ENCODE data around the gene PLEKHN1.
A peak's percentile ranks its signal among the peaks of the same experiment; 100 is the strongest.

PLEKHN1 gene

GRCh38 chr1:962381-963300 lies 3.6 kb upstream of the PLEKHN1 start:
- DNase-seq, result no peak

GRCh38 chr1:963301-963651 lies 3.0 kb upstream of the PLEKHN1 start:
- no peak for DNase-seq

- DNase-seq, result no peak
Observed at GRCh38 chr1:963746-964525, 2.3 kb upstream of the PLEKHN1 start.

- DNase-seq, result no peak
Observed at GRCh38 chr1:964691-965525, 1.4 kb upstream of the PLEKHN1 start.

- no peak for DNase-seq
Observed at GRCh38 chr1:965526-966134, 652 bp upstream of the PLEKHN1 start.

GRCh38 chr1:966704-967300 lies 520 bp downstream of the PLEKHN1 start:
- DNase-seq, result peak; percentile 36

GRCh38 chr1:967466-968343 lies 1.4 kb downstream of the PLEKHN1 start:
- no peak for DNase-seq

- no peak for DNase-seq
Observed at GRCh38 chr1:969260-969855, 3.1 kb downstream of the PLEKHN1 start.

GRCh38 chr1:970242-970972 lies 4.1 kb downstream of the PLEKHN1 start:
- DNase-seq, result peak; percentile 26

GRCh38 chr1:970973-971730 lies 4.9 kb downstream of the PLEKHN1 start:
- no peak for DNase-seq

- no peak for DNase-seq
Observed at GRCh38 chr1:971751-972506, 5.6 kb downstream of the PLEKHN1 start.

- no peak for DNase-seq
Observed at GRCh38 chr1:972726-973458, 6.6 kb downstream of the PLEKHN1 start.

- no peak for DNase-seq
Observed at GRCh38 chr1:973459-974292, 7.4 kb downstream of the PLEKHN1 start.

- no peak for DNase-seq
Observed at GRCh38 chr1:974293-974640, 8.0 kb downstream of the PLEKHN1 start.

- DNase-seq, result no peak
Observed at GRCh38 chr1:974687-975328, 8.5 kb downstream of the PLEKHN1 start.

GRCh38 chr1:975365-975764 lies 9.1 kb downstream of the PLEKHN1 start:
- DNase-seq, result no peak
